ENCODE results near the gene CPLX1.

The CPLX1 gene

GRCh38 chr4:832108-832507 is 6.2 kb upstream of the CPLX1 start:
- no peak for DNase-seq

GRCh38 chr4:831483-831805 is 5.5 kb upstream of the CPLX1 start:
- no peak for DNase-seq

GRCh38 chr4:830601-831482 is 4.9 kb upstream of the CPLX1 start:
- no peak for DNase-seq

- no peak for DNase-seq
These were observed 4.1 kb upstream of the CPLX1 start for GRCh38 chr4:829761-830600.

GRCh38 chr4:829291-829690 is 3.4 kb upstream of the CPLX1 start:
- DNase-seq, result no peak

GRCh38 chr4:828641-829271 is 2.8 kb upstream of the CPLX1 start:
- DNase-seq, result no peak

GRCh38 chr4:827209-828081 is 1.5 kb upstream of the CPLX1 start:
- no peak for DNase-seq

GRCh38 chr4:826508-827208 is 729 bp upstream of the CPLX1 start:
- DNase-seq, result no peak

- DNase-seq, result no peak
These were observed 612 bp downstream of the CPLX1 start for GRCh38 chr4:825063-825970.

- no peak for DNase-seq
These were observed 1.4 kb downstream of the CPLX1 start for GRCh38 chr4:824461-825062.

GRCh38 chr4:823761-824460 is 2.0 kb downstream of the CPLX1 start:
- no peak for DNase-seq

GRCh38 chr4:823176-823760 is 2.7 kb downstream of the CPLX1 start:
- DNase-seq, result no peak

- no peak for DNase-seq
These were observed 3.4 kb downstream of the CPLX1 start for GRCh38 chr4:822361-823175.

- DNase-seq, result no peak
These were observed 4.3 kb downstream of the CPLX1 start for GRCh38 chr4:821631-822030.

GRCh38 chr4:821181-821591 is 4.7 kb downstream of the CPLX1 start:
- no peak for DNase-seq

GRCh38 chr4:820230-821172 is 5.4 kb downstream of the CPLX1 start:
- DNase-seq, result no peak
